Measurements from ENCODE around the gene LRP6.
"Not testable (repeated sequence)": the region's sequence is repeated elsewhere in the genome, so short reads cannot be mapped to it uniquely, and the experiment has no call there.

Gene LRP6

DNA sequence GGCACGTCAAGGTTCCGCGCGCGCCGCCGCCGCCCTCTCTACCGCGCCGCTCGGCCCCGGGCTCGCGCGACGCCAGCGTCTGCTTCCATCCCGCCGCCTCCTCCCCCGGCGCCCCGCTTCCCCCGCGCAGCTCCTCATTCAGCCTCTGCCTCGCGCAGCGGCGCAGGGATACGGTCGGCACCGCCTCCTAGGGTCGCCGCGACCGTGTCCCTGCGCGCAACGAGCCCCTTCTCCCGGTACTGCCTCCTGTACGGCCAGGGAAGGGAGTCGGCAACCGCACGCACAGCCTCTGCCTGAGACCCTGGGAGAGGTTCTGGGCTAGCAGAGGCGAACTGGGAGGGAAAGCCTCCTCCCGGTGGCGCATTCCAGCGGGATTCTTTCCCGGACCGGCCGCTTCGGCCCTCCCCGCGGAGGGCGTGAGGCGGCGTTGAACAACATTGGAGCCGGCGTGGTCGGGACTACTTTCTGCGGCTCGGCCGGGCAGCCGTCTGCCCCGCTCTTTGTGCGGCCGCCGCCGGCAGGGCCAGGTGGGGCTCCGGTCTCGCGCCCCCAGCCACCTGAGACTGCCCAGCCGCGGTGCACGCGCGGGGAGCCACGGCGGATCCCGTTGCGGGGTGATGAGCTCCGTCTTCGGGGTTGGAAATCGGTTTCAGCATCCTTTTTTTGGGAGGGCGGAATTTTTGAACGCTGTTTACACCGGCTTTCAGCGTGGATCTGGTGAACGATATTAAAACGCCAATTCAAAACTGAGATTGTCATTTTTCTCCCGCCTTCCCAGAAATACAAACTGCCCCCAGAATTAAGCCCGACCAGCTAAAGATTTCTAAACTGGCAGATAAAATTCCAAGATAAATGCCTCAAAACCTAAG, at the start of gene LRP6:
Gene LRP6 (minus strand): TSS at position 172 of the 869 bp plus-strand sequence. CDS start 309 bp downstream, outside the sequence.
- peak; percentile 72 for DNase-seq

DNA sequence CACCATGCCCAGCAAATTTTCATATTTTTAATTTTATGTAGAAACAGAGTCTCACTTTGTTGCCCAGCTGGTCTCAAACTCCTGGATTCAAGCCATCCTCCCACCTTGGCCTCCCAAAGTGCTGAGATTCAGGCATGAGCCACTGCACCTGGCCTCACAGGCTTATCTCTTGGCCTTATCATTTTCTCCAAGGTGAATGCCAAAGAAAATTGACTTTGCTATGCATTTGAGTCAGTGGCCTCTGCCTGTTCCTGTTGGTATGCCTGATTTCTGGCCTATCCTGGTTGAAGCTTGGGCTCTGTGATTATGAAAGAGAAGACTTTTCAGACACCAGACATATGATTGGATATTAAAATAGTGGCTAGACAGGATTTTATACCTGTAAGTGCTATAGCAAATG, 49.0 kb upstream of the LRP6 start:
- DNase-seq, result no peak

DNA sequence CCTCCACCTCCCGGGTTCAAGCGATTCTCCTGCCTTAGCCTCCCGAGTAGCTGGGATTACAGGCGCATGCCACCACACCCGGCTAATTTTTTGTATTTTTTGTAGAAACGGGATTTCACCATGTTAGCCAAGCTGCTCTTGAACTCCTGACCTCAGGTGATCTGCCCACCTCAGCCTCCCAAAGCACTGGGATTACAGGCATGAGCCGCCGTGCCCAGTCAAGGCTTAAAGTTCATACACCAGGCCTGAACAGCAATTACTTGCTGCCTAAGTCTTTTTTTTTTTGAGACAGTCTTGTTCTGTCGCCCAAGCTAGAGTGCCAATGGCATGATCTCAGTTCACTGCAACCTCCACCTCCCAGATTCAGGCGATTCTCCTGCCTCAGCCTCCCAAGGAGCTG, 43.9 kb upstream of the LRP6 start:
- DNase-seq, result not testable (repeated sequence)

DNA sequence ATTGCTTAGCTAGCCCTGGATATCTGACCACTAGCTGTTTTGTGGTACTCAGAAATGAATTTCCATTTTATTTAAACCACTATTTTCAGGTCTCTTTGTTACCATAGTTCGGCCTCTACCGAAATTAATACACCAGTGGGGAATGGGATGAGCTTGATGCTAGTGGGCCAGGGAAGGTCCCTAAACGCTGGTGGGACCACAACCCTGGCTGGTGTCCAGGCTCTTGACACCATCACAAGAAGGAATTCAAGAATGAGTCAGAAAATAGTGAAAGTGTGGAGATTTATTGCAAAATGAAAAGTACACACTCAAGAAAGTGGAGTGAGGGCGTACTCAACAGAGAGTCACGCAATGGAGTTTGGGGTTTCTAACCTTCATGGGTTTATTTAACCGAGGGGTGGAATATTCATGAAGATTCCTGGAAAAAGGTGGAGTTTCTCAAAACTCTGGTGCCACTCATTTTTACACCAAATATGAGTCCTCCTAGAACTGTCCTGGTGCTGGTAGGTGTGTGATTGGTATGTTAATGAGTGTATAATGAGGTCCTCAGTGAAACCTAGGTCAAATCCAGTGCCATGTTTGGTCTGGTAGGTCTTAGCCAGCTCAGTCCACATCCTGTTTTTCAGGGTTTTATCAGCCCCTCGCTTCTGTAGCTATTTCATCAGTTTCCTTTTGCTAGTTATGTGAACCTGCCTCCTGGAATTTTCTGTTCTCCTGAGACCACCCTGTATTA, 38.9 kb upstream of the LRP6 start:
- no peak for DNase-seq

DNA sequence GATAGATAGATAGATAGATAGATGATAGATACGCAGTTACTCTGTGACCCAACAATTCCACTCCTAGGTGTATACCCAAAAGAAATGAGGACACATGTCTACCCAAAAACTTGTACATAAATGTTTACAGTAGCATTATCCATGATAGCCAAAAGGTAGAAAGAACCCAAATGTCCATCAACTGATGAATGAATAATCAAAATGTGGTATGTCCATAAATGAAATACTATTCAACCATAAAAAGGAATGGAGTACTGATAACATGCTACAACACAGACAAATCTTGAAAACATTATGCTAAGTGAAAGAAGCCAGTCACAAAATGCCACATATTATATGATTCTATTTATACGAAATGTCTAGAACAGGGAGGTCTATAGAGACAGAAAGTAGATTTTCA, 36.1 kb upstream of the LRP6 start:
- DNase-seq, result no peak

DNA sequence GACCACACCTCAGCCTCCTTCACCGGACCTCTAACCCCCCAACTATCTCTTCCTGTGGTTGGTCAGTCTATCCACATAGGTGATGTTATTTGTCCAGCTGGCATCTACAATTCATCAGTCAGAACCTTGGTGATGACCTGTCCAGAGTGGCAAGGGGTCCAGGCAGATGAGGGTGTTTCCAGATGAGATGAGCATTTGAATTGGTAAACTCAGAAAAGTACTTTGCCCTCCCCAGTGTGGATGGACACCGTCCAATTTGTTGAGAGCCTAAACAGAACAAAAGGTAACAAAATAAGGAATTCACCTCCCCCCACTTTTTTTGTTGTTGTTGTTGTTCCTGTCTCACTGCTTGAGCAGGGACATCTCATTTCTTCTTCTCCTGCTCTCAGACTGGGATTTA, 34.3 kb upstream of the LRP6 start:
- no peak for DNase-seq

DNA sequence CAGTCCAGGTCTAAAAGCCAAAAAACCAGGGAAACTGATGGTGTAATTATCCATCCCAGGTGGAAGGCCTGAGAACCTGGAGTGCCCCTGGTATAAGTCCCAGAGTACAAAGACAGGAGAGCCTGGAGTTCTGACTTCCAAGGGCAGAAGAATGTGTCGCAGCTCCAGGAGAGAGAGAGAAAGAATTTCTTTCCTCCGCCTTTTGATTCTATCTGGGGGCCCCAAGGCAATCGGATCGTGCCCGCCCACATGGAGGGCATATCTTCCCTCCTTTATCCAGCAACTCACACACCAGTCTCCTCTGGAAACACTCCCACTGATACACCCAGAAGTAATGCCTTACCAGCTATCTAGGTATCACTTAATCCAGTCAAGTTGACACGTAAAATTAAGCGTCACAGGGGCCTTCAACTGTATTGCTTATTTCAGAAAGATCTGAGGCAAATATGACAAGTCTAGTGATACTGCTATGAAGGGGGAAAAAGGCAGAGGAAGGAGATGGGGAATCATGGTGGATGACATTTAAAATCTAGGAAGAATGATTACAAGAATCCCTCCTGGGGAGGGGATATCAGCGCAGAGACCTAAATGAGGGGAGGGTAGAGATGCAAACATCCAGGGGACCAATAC, 30.5 kb upstream of the LRP6 start:
- no peak for DNase-seq

DNA sequence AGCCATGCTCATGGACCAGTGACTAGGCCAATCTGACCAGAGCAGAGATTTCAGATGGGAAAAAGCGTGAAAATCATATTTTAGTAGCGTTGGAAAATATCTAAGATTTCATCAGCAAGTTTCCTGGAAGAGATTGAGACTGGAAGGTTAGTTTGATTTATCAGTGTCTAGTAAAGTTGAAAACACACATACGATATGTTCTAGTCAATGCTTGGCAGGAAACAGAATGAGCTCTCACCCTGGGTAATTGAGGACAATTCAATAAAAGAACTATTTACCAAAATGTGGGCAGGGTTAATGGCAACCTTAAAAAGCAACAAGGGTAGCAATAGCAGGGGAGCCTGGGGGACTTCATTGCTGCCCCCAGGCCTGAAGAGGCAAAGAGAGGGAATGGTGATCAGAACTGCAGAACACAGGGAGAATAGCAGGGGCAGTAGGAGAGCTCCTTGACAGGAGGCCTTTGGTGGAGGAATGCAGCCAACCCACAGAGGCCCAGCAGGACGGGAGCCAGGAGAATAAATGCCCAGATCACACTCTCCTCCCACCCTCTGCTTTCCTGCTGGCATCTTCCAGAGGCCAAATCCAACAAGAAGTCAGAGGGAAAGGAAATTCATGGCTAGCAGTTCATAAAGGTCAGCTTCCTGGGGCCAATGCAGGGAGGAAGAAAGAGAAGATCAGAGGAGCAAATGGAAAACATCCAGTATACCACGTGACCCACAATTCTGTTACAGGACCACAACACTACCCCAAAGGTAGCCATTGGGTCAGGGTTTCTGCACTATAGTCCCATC, 27.6 kb upstream of the LRP6 start:
- no peak for DNase-seq

DNA sequence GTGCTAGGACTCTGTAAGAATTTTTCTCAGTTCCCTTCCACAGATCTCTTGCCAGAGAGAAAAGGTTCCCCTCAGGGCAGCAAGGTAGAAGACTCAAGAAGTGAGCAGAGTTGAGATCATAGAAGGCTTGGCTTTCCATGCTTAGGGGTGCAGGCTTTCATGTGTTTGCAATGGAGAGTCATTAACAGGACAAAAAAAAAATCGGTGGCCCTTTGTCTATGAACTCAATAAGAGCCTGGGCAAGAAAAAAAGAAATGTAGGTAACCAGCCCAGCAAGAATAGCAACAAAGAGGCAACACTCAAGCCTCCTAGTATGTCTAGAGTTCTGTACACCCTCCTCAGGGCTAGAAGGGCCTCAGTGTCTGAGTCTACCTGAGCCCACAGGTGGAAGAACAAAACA, 23.4 kb upstream of the LRP6 start:
- DNase-seq, result no peak

DNA sequence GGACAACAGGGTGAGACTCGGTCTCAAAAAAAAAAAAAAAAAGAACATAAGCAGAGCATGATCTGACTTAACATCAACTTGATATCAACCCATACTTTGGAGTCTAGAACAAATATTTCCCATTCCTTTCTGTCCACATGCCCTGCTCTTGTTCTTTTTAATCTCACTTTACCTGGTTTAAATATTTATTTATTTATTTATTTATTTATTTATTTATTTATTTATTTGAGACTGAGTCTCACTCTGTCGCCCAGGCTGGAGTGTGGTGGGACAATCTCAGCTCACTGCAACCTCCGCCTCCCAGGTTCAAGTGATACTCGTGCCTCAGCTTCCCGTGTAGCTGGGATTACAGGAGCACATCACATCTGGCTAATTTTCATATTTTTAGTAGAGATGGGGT, 19.6 kb upstream of the LRP6 start:
- no peak for DNase-seq

DNA sequence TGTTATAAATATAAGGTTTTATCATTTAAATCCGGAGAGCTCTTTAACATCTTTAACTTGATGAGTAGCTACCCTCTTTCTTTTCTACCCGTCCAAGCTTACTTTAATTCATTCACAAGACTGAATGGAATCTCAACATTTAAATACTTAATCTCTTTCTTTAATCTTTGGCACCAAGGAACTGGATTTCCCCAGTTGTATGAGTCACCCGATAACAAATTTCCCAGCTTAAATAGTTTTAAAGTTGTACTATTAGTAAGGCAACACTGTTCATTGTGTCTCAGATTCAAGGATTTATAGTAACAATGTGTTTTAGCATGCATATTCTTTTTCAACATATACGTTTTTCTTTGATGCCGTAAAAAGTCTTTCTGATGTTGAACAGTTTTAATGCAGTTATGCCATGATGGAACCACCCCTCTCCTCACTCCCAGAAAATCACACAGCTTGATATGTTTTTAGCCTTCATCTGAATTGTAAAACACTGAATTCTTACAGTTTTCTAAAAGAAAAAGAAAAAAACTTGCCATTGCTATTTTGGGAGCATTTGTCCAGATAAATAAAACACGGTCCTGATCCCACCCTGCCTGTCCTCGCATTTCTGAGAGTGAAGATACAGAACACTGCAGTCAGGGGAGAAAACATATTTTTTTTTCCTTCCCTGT, 16.0 kb upstream of the LRP6 start:
- DNase-seq, result no peak

DNA sequence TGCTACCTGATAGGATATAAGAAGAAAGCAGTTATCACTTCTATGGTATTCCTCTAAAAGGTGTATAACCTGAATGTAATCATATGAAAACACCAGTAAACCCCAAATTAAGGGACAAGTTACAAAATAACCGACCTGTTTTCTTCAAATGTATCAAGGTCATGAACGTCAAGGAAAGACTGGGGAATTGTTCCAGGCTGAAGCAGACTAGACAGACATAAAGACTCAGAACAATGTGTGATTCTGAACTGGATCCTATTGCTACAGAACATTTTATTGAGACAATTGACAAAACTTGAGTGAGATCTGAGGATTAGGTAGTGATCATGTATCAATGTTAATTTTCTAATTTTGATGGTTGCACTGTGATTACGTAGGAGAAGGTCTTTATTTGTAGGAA, 15.4 kb upstream of the LRP6 start:
- DNase-seq, result no peak

DNA sequence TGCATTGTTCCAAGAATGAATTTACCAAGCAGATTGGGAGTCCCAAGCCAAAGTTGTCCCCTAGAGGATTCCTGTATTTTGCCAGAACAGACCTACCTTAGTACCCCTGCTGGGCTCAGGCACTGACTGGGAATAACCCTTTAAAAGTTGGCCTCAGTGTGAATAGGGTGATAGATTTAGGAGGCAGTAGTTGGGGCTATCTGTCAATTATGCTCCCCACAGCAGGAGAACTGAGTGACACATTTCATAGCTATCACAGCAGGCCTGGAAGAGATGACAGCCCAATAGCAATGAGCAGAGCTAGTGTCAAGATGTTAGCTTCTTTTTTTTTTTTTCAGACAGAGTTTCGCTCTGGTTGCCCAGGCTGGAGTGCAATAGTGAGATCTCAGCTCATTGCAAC, 14.3 kb upstream of the LRP6 start:
- DNase-seq, result no peak

DNA sequence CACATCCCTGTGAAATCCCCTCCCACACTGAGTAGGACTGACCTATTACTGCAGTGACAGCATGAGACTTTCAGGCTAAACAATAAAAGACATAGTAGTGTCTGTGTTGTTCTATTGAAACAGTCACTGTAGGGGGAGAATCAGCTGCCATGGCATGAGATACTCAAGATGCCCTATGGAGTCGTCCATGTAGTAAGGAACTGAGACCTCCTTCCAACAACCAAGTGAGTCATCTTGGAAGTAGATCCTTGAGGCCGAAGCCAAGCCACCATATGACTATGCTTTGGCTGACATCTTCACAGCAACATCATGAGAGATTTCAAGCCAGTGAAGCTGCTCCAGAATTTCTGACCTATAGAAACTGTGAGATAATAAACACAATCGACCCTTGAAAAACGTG, 12.1 kb upstream of the LRP6 start:
- DNase-seq, result no peak

DNA sequence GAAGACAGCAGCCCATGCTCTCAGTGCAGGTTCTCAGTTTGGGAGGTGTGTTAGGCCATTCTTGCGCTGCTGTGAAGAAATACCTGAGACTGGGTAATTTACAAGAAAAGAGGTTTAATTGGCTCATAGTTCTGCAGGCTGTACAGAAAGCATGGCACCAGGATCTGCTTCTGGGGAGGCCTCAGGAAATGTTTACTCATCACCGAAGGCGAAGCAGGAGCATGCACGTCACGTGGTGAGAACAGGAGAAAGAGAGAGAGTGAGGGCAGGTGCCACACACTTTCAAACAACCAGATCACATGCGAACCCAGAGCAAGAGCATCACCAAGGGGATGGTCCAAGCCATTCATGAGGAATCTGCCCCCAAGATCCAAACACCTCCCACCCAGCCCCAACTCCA, 9.0 kb upstream of the LRP6 start:
- no peak for DNase-seq

DNA sequence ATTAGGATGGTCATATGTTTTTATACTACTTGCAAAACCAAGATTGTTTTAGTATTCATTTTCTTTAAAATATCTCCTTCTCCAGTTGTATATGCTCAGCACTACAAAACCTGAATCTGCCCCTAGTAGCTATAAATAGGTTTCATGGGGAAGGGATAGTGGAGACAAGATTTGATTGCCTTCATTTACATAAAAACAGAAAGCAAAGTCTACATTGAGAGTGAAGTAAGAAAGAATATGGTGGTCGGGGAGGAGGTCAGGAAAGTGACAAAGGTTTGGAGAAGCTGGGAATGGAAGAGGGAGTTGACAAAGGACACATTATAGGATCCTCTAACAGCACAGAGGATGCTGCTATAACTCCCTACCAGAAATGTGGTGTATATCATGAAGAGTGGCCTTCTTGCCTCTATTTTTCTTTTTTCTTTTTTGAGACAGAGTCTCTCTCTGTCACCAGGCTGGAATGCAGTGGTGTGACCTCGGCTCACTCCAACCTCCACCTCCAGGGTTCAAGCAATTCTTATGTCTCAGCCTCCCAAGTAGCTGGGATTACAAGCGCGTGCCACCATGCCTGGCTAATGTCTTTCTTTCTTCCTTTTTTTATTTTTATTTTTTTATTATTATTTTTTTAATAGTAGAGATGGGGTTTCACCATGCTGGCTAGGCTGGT, 6.6 kb upstream of the LRP6 start:
- no peak for DNase-seq

DNA sequence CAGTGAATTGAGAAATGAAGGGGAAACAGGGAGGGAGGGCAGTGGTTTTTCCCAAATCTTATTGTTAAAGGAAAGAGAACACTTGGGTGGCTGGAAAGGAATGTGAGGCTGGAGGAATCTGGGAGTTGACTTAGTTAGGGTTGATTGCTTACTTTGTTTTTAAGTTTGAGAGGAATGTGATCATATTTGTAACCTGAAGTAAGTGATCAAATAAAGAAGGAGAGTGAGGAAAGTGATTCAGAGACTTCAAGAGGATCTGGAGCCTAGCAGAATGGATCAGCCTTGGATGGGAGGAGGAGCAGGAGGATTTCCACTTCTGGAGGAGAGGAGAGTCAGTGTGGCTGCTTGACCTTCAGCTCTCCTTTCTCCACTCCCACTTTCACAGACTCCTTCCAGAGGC, 6.0 kb upstream of the LRP6 start:
- DNase-seq, result no peak

DNA sequence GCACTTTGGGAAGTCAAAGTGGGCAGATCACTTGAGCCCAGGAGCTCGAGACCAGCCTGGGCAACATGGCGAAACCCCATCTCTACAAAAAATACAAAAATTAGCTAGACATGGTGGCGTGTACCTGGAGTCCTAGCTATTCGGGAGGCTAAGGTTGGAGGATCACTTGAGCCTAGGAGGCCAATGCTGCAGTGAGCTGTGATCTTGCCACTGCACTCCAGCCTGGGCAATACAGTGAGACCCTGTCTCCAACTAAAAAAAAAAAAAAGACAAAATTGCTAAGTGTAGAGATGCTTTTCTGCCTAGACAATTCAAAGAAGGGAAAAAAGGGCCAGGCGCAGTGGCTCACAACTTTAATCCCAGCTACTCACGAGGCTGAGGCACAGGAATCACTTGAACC, 3.4 kb upstream of the LRP6 start:
- no peak for DNase-seq

DNA sequence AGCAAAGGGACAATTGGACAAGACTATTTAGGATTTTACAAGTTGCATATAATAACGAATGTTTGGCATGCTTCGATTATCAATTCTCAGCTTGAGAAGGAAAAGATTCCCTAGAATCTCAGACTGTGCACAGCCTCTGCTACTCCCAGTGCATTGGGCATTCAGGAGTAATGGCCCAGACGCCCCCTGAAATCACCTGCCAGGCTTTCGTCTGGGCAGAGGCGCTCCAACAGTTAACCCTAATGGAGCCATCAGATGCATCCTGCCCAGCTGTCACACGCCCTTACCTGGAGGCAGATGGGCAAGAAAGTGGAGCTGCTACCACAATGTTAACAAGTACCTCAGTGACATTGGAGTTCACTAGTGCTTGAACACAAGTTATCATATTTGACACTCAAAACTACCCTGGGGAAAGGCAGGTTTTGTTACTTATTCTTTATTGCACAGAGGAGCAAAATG, 927 bp upstream of the LRP6 start:
- DNase-seq, result no peak

DNA sequence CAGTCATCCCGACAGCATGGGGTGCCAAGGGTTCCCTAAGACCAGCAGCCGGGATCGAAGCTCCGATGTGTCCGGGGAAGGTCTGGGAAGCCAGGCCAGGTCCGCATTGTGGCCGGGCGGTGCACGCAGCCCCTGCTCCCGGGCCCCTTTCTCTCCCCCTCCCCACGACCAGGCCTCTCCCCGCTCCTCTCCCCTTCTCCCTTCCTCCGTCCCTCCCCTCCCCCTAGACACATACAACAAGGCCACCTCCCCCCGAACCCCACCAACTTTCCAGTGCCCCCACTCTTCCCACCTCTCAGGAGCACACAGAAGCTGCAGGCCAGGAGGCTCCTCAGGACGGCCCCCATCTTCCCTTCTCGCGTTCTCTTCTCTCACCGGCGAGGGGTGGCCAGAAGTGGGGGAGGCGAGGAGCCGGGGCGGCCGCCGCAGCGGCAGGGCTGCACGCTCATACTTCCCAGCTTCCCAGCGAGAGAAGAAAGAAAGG, 413 bp downstream of the LRP6 start:
- no peak for DNase-seq

DNA sequence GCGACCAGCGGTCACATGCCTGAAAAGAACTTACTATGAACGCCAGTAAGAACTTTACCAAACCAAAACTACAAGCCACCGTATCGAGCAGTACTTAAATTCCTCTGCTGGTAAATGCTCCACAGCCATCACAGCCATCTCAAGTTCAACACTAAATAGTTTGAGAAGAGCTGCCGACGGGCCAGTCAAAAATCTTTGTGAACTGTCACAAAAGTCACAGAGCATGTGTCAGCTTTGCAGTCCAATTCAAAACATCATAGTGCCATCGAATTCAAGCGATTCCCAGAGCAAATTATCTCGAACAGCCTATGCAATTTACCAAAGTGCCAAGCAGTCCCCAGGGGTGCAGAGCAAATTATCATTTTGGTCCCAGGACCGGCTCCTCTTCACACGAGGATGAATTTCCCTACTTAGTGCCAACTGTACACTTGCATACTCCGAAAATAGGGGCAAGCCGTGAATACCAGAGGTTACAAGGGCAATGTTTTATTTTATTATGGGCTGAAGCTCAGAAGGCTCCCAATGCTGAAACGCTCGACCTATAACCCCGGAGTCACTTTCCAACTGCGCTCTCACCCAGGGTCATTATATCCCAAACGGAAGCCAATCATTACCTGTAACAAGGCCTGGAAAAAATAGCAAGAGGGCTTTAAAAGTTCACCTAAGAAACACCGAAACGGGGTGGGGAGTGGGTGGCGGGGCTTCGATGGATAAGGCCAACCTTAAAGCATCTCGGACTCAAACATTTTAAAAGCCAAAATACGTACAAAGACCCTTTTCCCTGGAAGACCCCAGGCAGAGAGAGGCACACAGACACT, 1.1 kb downstream of the LRP6 start:
- no peak for DNase-seq
